DMS 273 (cell line): Measurements from ENCODE around the gene ARHGEF33.
"Not testable (repeated sequence)": the region's sequence is repeated elsewhere in the genome, so short reads cannot be mapped to it uniquely, and the experiment has no call there.

ENCODE experiments used
- DNase-seq: peaks from one replicate; lab custom pipeline; 2025; ENCODE audit not compliant: unreplicated experiment; lab: John Stamatoyannopoulos, UW

The ARHGEF33 gene

DNA sequence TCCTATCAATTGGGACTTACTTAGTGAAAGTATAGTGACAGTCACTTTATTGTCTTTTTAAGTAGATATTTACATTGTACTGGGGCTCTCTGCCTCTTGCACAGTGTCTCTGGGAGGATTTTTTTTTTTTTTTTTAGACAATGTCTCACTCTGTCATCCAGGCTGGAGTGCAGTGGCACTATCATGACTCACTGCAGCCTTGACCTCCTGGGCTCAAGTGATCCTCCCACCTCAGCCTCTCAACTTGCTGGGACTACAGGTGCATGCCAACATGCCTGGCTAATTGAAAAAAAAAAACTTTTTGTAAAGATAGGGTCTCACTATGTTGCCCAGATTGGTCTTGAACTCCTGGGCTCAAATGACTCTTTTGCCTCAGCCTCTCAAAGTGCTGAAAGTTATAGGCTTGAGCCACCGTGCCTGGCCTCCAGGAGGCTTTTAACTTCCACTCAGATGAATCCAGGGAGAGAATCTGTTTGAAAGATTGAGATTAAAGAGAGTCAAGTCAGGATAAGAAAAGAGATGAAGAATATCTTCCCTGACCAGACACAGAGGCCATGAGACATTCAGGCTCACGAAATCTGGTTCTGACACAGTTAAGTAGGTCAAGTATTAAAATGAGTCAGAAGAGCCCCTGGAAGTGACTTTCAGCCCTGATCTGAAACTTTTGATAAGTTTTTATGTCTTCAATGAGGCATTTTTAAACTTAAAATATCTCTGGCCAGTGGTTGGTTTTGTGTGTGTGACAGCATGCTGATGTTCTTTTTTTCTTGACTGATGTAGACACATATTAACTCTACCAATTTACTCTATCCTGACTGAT is 18.3 kb downstream of the ARHGEF33 start:
- no peak for DNase-seq

DNA sequence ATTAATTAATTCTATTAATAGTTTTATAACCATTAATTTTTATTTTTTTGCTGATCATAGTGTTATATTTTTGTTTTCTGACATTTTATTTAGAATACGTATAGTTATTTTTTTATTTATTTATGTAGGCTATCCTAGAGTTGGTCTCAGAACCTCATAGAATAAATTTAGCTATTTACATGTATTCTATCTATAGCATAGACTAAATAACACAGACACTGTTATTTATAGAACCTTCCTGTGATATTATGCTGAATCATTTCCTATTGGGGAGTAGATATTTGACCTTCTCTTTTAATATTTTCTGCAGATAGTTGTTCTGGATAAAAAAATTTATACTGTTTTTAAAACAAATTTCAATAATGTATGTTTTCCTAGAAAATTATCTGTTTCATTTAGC is 20.2 kb downstream of the ARHGEF33 start:
- DNase-seq, result no peak

DNA sequence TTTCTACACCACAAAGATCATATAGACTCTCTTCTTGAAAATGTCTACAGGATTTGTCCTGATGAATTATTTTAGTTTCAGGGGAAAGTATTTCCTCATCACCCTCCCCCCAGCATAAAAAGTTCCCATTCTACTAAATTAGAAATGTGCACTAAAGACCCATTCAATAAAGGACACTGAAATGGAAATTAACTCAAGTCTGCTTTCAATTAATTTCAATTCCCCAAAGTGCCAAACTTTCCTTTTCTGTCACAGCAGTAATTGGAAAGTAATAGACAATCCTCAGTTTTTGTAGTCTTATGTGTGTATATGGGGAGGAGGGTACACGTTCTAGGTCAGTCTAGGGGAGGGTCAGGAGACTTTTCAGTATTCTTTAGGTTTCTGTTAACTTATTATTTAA is 21.5 kb downstream of the ARHGEF33 start:
- no peak for DNase-seq

DNA sequence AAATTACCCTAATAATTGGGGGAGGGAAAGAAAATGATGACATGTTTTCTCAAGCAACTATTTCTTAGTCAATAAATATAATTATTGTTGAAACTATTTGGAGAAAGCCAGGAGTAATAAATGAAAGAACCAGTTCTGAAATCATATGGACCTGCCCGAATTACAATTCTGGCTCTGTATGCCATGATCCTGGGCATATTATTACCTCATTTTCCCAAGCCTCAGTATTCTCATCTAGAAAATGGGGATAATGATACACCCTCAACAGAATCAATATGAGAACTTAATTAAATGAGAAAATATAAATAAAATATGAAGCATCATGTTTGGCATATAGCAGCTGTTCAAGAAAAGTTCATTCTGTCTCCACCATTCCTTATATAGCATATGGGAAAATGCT is 22.9 kb downstream of the ARHGEF33 start:
- no peak for DNase-seq

DNA sequence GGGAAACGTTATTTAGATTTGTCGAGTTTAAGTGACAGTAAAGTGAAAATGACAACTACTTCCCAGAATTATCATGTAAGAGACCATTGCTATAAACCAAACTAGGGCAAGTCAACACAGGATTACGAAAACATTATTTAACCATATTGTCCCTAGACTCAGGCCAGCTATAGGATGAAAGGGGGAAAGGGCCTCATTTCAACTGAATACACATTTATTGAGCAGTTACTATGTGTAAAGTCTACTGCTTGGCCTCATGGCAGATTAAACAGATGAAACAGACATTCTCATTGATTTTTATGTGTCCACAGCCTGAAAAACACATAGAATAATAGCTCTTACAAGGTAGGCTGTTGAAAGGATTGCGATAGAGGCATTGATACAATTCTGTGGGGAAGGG is 32.7 kb downstream of the ARHGEF33 start:
- no peak for DNase-seq

DNA sequence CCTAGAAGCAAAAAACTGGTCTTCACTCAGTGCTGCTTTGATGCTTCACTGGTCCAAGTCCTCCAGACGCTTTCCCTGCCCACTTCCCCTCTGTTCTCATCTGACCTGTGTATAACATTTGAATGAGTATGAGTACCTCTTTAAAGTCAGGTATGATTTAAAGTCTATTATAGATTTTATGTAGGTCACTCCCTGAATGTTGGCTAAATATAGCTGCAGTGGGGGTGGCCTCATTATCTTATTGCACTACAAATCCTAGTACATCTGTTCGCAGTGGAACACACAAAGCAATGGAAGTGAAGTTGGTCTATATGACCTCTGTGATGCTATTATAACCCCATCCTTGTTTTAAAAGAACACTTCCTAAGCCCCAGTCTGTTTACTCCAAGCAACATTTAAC is 33.2 kb downstream of the ARHGEF33 start:
- no peak for DNase-seq

DNA sequence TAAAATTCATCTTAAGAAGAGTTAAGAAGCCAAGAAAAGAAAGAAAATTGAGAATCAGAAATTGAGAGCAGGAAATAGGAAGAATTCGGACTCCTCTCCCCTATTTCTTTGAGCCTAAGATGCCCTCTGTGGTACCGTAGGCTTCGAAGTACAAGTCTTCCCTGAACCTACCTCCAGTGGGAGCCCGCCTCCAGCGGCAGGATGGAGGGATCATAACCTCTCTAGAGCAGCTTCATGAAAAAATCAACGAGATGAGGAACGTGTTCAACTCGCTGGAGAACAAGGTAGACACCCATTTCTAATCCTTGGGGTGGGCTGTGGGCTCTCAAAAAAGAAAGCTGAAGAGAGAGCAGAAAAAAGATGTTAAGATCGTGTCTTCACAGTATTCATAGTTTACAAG is 36.3 kb downstream of the ARHGEF33 start:
- no peak for DNase-seq

DNA sequence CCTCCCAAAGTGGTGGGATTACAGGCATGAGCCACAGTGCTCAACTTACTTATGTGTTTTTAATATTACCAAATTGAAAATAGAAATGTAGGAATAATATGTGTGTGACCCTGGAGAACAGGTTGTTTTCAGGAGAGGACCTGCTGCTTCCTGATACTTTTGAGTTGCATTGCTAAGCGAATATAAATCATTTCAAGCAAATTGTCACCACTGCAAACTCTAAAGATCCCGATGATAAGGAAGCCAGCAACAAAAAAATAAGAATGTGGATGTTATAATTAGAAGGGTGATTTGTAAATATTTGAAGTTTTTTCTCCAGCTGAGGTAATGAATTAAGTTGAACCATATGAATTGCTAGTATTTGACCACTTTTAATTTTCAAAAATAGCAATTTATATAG is 40.9 kb downstream of the ARHGEF33 start:
- no peak for DNase-seq

DNA sequence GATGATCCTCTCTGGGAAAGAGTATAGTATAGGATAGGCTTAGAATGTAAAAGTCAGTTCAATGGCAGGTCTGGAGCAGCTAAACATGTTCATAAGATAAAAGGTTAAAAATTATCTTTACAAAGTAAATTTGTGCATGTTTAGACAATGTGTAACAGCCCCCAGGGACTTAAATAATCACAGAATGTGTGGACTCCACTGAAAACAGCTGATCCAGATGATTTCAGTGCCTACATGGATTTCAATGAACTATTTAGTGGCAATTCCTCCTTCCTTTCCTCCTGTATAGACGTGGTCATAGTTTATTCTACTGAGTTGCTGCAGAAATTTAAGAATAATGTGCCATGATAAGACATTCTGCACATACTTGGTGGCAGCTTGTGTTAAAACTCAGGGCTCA is 42.9 kb downstream of the ARHGEF33 start:
- no peak for DNase-seq

DNA sequence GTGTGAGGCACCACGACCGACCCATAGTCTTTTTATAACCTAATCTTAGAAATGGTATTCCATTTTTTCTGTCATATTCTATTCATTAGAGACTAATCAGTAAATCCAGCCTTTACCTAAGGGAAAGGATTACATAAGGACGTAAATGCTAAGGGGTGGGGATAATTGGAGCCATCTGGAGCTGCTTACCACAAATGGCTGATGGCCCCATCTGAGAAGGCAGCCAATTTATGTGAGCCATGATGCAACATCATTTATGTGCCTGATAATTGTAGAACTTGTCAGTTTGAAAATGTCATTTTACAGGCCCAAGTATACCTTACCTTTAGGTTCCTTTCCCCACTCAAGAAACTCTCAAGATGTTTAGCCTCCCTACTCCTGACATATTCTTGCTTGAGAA is 44.0 kb downstream of the ARHGEF33 start:
- DNase-seq, result peak; percentile 87

DNA sequence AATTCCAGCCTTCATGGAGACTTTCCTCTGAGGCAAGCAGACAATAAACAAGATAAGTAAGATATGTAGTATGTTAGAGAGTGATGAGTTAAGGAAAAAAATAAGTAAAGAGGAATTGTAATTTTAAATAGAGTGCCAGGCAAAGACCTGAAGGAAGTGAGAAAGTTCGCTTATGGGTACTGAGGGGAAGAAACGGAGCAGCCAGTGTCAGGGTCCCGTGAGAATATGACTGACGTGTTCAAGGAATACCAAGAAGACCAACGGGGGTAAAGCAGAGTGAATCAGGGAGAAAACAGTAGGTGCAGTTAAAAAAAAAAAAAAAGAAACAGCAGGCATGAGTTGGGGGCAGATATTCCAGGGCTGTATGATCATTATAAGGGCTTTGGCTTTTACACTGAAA is 45.1 kb downstream of the ARHGEF33 start:
- no peak for DNase-seq

DNA sequence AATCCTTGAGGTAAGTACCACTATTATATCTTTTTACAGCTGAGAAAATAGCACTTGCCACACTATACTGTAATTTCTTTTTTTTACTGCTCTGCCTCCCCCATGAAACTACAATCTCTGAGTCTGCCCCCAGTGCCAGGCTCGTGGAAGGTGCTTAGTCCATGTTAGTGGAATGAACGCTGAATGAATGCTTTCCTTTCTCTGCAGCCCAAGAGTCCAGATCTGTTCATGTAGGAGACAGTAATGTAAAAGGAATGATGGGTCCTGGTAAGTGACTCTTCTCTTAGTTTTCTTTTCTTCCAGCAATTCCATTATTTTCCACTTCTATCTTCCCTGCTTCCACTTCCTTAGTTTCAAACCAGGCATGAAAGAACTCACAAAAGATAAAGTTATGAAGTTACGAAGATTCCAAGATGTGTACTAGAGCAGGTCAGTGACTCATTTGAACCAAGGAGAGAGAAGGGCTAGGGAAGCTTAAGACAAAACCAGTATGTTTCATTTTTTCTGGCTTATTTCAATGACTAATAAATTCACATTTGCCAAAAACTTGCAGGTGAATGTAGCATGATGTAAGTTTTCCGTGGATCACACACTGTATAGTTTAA is 46.0 kb downstream of the ARHGEF33 start:
- DNase-seq, result no peak

DNA sequence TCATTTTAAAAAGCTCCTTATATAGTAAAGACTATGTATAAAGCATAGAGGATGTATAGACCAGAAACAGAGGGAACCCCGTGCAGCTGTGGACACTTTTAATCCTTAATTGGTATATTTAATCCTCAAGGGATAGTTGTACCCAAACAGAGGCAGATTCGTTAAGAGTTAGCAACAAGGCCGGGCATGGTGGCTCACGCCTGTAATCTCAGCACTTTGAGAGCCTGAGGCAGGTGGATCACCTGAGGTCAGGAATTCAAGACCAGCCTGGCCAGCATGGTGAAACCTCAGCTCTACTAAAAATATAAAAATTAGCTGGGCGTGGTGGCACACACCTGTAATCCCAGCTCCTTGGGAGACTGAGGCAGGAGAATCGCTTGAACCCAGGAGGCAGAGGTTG is 46.8 kb downstream of the ARHGEF33 start:
- DNase-seq, result not testable (repeated sequence)

DNA sequence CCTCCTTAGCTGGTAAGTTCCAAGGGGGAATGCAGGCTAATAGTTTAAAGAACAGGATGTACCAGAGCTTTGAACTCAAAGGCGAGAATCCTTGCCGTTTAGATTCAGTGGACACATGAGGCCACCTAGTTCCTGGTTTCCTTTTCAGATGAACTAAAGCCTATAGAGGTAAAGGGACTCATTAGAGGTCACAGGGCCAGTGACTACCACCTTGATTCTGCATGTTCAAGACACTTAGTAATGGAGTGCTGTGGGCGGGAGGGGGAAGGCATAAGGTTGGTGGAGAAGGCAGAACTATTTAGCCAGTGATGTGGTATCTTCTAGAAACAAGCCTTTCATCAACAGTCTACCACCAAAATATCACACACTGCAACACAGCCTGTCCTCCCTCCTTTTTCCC is 47.9 kb downstream of the ARHGEF33 start:
- no peak for DNase-seq

DNA sequence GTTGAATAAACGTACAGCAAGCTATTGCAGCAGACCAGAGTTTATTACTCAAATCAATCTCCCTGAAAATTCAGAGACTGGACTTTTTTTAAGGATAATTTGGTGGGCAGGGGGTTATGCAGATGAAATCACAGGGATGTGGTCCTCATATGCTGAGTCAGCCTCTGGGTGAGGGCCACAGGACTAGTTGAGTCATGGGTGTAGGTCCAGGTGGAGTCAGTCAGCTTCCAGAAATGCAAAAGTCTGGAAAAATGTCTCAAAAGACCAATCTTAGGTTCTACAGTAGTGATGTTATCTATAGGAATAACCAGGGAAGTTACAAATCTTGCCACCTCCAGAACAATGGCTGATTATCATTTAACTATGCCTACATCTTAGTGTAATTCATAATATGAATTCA is 51.1 kb downstream of the ARHGEF33 start:
- no peak for DNase-seq

DNA sequence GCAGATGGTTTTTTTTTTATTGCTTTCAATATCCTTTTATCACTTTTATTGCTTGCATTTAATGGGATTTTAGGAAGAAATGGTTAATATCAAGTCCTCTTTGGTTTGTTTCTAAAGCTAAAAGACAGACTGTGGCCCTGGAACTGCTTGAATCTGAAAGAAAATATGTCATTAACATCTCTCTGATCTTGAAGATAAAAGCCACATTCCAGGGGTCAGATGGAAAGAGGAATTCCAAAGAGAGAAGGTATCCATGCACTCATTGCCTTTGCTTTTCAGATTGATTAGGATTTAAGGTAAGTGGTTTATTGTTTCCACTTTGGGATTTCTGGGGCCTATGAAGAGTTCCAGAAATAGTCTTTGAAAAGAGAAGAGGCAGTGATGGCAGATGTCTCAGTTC is 54.1 kb downstream of the ARHGEF33 start:
- no peak for DNase-seq

DNA sequence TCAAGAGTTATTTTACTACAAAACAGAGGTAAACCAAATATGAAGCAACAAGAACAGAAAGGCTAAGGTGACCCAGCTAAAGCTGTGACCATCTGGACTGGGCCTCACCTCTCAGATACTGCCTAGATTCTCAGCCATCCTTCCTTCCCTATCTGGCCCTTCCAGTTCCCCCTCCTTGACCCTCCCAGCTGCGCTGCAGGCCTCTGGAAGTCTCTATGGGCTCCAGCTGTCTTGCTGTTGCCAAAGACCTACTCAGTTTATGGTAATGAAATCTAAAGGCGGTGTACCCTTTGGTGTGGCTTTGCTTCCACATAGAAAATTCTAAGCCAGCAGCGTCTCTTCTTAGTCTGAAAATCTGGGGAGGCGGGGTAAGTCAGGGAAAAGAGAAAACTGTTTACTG is 55.7 kb downstream of the ARHGEF33 start:
- DNase-seq, result peak; percentile 15

DNA sequence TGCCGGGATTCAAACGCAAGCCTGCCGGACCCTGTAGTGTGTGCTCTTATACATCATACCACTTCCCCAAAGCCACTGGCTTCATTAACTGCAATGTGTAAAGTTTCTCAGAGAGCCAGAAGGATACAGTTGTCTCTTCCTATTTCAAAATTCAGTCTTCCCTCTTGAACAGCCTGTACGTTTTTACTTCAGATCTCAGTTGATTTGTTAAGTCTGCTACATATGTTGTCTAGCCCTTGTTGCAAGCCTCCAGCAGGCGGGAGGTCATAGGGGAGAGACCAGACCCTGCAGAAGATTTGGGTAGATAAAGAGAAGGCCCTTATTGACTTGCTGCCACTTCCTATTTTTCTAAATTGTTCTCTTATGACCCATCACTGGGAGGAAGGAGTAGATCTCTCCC is 56.2 kb downstream of the ARHGEF33 start:
- no peak for DNase-seq

DNA sequence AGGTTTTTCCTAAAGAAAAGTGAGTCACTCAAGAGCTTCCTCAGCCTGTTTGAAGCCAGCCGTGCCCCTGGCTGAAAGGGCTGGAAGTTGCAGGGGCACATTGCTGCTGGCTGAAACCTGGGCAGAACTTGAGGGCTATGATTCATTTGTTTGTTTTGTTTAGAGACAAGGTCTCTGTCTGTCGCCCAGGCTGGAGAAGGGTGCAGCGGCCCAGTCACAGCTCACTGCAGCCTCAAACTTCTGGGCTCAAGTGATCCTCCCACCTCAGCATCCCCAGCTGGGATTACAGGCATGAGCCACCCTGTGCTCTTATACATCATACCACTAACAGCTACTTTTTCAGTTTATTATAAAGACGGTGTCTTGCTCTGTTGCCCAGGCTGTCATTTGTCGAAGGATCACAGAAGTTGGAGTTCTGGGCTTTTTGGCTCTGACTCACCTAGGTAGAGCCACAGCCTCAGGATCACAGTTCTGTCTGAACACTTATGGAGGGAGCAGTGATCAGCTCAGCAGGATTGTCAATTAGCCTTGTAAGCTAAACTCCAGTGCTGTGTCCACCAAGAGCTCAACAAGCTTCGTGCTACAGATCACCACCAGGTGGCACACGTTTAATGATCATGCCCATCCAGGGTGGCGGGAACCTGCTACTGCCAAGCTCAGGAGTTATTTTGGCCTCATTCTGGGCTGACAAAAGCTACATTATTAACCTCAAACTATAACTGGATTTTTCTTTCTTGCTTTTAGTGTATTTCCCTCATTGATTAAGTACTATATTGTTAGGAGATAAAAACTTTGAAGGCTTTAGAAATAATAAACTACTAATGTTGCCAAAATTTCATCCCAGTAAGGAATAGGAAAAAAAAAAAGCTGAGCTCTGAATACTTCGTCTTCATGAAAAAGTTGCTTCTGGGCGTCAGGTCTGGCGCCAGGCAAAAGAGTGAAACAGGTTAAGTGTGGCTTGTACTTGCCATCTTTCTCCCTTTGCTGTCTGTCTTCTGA is 57.9 kb downstream of the ARHGEF33 start:
- peak; percentile 91 for DNase-seq

DNA sequence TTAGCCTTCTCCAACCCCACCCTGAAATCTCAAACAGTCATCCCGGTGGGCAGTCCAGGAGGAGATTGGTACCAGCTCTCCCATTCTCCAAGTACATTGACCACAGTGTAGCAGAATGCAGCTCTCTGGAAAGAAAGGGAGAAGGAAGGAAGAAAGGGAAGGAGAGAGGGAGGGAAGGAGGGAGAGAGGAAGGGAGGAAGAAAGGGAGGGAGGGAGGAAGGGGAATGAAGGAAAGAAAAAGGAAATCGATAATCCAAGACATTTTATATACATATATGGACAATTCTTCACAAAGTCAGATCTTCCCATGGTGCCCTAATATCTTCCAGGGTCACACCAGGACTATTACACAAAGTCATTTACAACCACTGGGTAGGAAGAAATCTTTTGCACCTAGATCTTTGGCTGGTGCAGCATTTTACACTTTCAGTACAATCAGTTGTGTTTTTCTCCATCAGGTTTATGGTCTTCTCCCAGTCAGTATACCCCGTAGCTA is 58.8 kb downstream of the ARHGEF33 start:
- DNase-seq, result no peak

DNA sequence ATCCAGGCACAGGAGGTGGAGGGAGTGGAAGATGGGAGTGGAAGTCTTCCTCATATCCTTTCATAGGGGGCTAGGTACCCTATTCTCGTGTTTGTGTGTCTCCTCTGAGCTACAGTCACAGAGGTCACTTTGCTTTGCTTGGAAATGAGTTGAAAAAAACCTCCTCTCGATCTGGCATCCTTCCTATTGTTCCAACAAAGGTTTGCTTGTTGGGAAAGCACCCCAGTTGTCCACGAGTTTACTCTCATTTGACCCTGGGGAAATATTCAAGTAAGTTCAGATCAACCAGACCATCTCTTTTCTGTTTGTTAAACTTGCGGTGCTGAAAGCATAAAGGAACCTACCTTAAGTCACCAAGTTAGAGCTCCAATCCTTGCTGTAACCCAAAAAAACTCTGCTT is 59.3 kb downstream of the ARHGEF33 start:
- no peak for DNase-seq
